KMS-11 (cell line): ENCODE results near the gene SH3GL3.

ENCODE experiments used
- H2AFZ ChIP-seq: fragments of 200-600 bp; sonication (generic); 2 replicates; pipeline ENCODE4 v1.6.1; 2016; ENCODE audit warnings: antibody characterized with exemption, mixed run types, low read depth
- H3K27ac ChIP-seq: fragments of 200-600 bp; sonication (generic); 2 replicates; pipeline ENCODE4 v1.6.1; 2016; ENCODE audit warnings: mild to moderate bottlenecking, mixed run types
- H3K27me3 ChIP-seq: fragments of 200-600 bp; sonication (generic); 2 replicates; pipeline ENCODE4 v1.6.1; 2017; ENCODE audit warnings: mild to moderate bottlenecking, low read depth, mixed run types, moderate library complexity; ENCODE audit not compliant: insufficient read depth
- H3K36me3 ChIP-seq: fragments of 200-600 bp; sonication (generic); 2 replicates; pipeline ENCODE4 v1.6.1; 2017; ENCODE audit warnings: mild to moderate bottlenecking, mixed run types; ENCODE audit not compliant: insufficient read depth
- H3K4me1 ChIP-seq: fragments of 200-600 bp; sonication (generic); 2 replicates; pipeline ENCODE4 v1.6.1; 2016; ENCODE audit warnings: mild to moderate bottlenecking, low read depth, mixed run types; ENCODE audit not compliant: poor library complexity, severe bottlenecking
- H3K4me2 ChIP-seq: fragments of 200-600 bp; sonication (generic); 2 replicates; pipeline ENCODE4 v1.7.0; 2016; ENCODE audit warnings: mild to moderate bottlenecking, mixed run types
- H3K4me3 ChIP-seq: fragments of 200-600 bp; sonication (generic); IDR thresholded peaks from 2 replicates; pipeline ENCODE4 v1.6.1; 2017; ENCODE audit warnings: low read depth, low read length, mixed read lengths; ENCODE audit not compliant: insufficient read depth
- H3K79me2 ChIP-seq: fragments of 200-600 bp; sonication (generic); 2 replicates; pipeline ENCODE4 v1.6.1; 2016; ENCODE audit warnings: low read depth, mixed run types; ENCODE audit not compliant: insufficient read depth
- H3K9ac ChIP-seq: fragments of 200-600 bp; sonication (generic); 2 replicates; pipeline ENCODE4 v1.6.1; 2016; ENCODE audit warnings: mild to moderate bottlenecking, mixed run types
- H4K20me1 ChIP-seq: fragments of 200-600 bp; sonication (generic); 2 replicates; pipeline ENCODE4 v1.6.1; 2016; ENCODE audit warnings: mild to moderate bottlenecking, mixed run types; ENCODE audit not compliant: insufficient read depth
- CTCF ChIP-seq: fragments of 200-600 bp; sonication (generic); conservative IDR thresholded peaks from 2 replicates; pipeline ENCODE4 v1.6.1; 2017; ENCODE audit warnings: low read depth, mild to moderate bottlenecking, antibody characterized with exemption, low read length, moderate library complexity, mixed read lengths

SH3GL3 gene

GRCh38 chr15:83430441-83430840 is 16.7 kb upstream of the SH3GL3 start:
- H3K27me3 ChIP-seq = no peaks in the 10 kb centered on the region
- no peak overlapping the region for H3K4me3 ChIP-seq
- no peaks in the 10 kb centered on the region for H3K4me1 ChIP-seq
- TF ChIP-seq CTCF = no peak
- no peak overlapping the region for H3K4me2 ChIP-seq
- H3K79me2 ChIP-seq = no peaks in the 10 kb centered on the region
- H2AFZ ChIP-seq = no peak overlapping the region
- H3K36me3 ChIP-seq = no peaks in the 10 kb centered on the region
- H3K9ac ChIP-seq = no peak overlapping the region
- H3K27ac ChIP-seq = no peak overlapping the region
- H4K20me1 ChIP-seq = no peaks in the 10 kb centered on the region

- H3K36me3 ChIP-seq = no peaks in the 10 kb centered on the region
- H3K4me3 ChIP-seq = no peak overlapping the region
- no peak for TF ChIP-seq CTCF
- H4K20me1 ChIP-seq = no peaks in the 10 kb centered on the region
- H3K79me2 ChIP-seq = no peaks in the 10 kb centered on the region
- no peaks in the 10 kb centered on the region for H3K4me1 ChIP-seq
- H2AFZ ChIP-seq = no peak overlapping the region
- no peak overlapping the region for H3K4me2 ChIP-seq
- H3K9ac ChIP-seq = no peak overlapping the region
- no peaks in the 10 kb centered on the region for H3K27me3 ChIP-seq
- H3K27ac ChIP-seq = no peak overlapping the region
Measured at GRCh38 chr15:83431521-83431920, 15.6 kb upstream of the SH3GL3 start.

GRCh38 chr15:83435202-83435601 is 11.9 kb upstream of the SH3GL3 start:
- H3K4me1 ChIP-seq = no peaks in the 10 kb centered on the region
- H3K79me2 ChIP-seq = no peaks in the 10 kb centered on the region
- H3K4me2 ChIP-seq = no peak overlapping the region
- H3K27me3 ChIP-seq = no peaks in the 10 kb centered on the region
- H2AFZ ChIP-seq = no peak overlapping the region
- no peaks in the 10 kb centered on the region for H4K20me1 ChIP-seq
- H3K9ac ChIP-seq = no peak overlapping the region
- H3K4me3 ChIP-seq = no peak overlapping the region
- H3K27ac ChIP-seq = no peak overlapping the region
- no peaks in the 10 kb centered on the region for H3K36me3 ChIP-seq
- TF ChIP-seq CTCF = no peak

- H2AFZ ChIP-seq = no peak overlapping the region
- H3K4me1 ChIP-seq = no peaks in the 10 kb centered on the region
- H3K27me3 ChIP-seq = no peaks in the 10 kb centered on the region
- H3K9ac ChIP-seq = no peak overlapping the region
- no peak overlapping the region for H3K27ac ChIP-seq
- H4K20me1 ChIP-seq = no peaks in the 10 kb centered on the region
- no peaks in the 10 kb centered on the region for H3K79me2 ChIP-seq
- H3K36me3 ChIP-seq = no peaks in the 10 kb centered on the region
- H3K4me3 ChIP-seq = no peak overlapping the region
- no peak overlapping the region for H3K4me2 ChIP-seq
- TF ChIP-seq CTCF = no peak
Measured at GRCh38 chr15:83435782-83436181, 11.4 kb upstream of the SH3GL3 start.
